ENCODE data around the gene ACAP3.
A peak's percentile ranks its signal among the peaks of the same experiment; 100 is the strongest.
"Not testable (repeated sequence)": the region's sequence is repeated elsewhere in the genome, so short reads cannot be mapped to it uniquely, and the experiment has no call there.

The ACAP3 gene

DNA sequence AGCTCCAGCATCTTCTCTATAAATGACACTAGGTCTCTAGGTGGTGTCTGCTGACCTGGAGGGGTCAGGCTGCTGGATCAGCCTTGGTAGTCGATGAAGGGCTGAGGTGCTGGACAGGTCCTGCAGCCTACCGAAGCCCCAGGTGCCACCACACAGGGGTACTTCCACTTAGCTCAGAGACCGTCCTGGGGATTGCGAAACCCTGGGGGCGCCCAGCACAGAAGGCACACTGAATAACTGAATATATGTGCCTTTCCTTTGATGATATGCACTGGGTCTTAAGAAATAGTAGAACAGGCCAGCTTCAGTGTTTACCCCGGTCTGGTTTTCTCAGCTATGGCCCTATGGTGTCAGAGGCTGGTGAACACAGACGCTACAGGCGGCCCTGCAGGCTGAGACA is 45.0 kb downstream of the ACAP3 start:
- no peak for DNase-seq (ENCODE audit: low read depth)

GRCh38 chr1:1262071-1262470 is 45.7 kb downstream of the ACAP3 start:
- no peak for DNase-seq (ENCODE audit: low read depth)

DNA sequence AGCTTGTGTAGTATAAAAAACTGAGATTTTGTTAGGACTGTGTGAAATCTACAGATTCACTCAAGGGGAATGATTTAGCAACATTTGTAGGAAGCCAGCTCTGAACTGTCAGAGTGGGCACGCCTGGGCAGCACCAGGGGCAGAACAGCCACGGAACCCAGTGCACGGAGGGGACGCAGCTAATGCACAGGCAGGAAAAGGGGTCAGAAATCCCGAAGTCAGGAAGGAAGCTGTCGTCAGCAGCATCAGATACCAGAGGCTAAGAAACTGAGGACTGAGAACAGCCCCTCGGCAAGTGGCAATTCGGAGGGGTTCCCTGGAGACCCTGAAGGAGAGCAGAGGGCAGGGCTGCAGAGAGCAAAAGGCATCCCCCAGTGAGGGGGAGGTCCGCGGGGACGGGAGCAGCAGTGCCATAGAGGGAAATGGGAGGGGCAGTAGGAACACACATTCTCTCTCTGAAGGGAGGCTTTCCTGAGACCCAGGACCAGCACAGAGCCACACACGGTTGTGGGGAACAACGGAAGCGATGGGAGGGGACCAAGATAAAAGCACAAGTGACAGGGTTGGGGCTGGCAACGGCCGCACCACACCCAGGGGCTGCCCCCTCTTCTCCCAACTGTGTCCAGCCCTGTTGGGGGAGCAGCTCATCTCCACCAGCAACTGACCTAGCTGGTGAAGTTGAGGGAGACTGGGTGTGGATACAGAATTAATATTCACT is 46.7 kb downstream of the ACAP3 start:
- DNase-seq (ENCODE audit: low read depth) = no peak

GRCh38 chr1:1259951-1260600 is 47.7 kb downstream of the ACAP3 start:
- no peak for DNase-seq (ENCODE audit: low read depth)

GRCh38 chr1:1259540-1259939 is 48.2 kb downstream of the ACAP3 start:
- no peak for DNase-seq (ENCODE audit: low read depth)

DNA sequence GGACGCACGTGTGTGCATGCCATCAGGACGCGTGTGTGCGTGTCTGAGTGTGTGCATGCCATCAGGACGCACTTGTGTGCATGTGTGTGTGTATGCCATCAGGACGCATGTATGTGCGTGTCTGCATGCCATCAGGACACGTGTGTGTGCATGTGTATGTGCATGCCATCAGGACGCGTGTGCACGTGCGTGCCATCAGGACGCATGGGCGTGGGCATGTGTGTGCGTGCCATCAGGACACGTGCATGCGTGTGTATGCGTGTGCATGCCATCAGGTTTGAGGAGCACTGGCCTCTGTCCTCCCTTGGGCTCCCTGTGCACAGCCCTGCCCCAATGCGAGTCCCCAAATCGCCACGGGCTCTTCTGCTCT is 48.6 kb downstream of the ACAP3 start:
- no peak for DNase-seq (ENCODE audit: low read depth)

- DNase-seq (ENCODE audit: low read depth) = no peak
Observed at GRCh38 chr1:1256956-1257871, 50.5 kb downstream of the ACAP3 start.

DNA sequence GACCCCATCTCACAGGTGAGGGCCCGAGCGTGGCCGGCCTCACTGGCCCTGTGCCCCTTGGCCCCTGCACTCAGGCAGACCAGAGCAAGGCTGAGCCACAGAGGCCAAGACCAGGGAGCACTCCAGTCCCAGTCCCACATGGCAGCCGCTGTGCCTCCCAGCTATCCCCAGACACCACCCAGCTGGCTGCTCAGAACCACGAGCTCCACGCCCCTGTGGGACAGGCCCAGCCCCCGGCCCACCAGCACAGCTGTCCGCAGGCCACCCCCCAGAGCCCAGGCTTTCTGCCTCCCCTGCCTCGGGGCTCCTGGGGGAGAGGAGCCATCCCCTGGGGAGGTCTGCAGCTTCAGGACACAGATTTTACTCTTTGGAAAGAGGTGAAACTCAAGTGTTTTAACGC is 52.1 kb downstream of the ACAP3 start:
- DNase-seq (ENCODE audit: low read depth) = no peak

- no peak for DNase-seq (ENCODE audit: low read depth)
Observed at GRCh38 chr1:1255078-1255477, 52.7 kb downstream of the ACAP3 start.

GRCh38 chr1:1254667-1254998 is 53.1 kb downstream of the ACAP3 start:
- no peak for DNase-seq (ENCODE audit: low read depth)

DNA sequence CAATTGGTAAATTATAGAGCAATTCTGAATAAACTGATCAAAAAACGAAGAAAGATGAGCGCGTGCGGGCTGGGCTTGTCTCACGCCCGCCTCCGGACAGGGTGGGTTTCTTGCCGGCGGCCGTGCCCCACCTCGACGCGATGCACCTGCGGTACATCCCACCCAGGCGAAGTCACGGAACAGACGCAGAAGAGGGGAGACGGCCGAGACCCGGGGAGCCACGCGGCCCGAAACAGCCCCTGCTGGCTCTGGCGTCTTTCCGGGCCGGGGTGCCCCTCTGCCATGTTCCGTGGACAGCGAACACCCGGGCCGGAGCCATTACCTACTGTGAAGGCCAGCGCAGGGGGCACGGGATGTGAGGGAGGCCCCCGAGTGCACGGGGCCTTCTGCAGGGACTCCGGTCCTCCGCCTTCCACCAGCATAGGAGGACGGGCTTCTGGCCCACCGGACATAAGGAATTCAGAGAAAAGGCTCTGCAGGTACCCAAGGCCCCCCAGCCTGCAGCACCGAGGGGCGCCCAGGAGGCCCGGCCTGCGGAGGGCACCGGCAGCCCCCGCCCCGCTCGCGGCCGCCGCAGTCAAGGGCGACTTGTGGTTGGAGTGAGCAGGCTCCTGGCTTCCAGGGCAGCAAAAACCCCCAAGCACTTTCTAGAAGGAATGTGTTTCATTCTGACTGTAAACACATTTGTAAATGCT is 53.6 kb downstream of the ACAP3 start:
- no peak for DNase-seq (ENCODE audit: low read depth)

DNA sequence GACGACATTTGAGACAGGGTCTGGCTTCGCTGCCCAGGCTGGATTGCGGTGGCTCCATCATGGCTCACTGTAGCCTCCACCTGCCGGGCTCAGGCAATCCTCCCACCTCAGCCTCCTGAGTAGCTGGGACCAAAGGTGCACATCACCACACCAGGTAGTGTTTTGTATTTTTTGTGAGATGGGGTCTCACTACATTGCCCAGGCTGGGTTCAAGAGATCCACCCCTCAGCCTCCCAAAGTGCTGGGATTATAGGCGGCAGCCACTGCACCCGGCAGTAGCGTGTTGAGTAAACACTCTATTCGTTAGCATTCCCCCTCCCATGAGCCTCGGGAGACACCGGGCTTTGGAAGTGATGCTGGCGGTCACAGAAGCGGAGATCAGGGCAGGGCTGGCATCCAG is 54.4 kb downstream of the ACAP3 start:
- no peak for DNase-seq (ENCODE audit: low read depth)

GRCh38 chr1:1250786-1251284 is 56.9 kb downstream of the ACAP3 start:
- peak; percentile 31 for DNase-seq (ENCODE audit: low read depth)

DNA sequence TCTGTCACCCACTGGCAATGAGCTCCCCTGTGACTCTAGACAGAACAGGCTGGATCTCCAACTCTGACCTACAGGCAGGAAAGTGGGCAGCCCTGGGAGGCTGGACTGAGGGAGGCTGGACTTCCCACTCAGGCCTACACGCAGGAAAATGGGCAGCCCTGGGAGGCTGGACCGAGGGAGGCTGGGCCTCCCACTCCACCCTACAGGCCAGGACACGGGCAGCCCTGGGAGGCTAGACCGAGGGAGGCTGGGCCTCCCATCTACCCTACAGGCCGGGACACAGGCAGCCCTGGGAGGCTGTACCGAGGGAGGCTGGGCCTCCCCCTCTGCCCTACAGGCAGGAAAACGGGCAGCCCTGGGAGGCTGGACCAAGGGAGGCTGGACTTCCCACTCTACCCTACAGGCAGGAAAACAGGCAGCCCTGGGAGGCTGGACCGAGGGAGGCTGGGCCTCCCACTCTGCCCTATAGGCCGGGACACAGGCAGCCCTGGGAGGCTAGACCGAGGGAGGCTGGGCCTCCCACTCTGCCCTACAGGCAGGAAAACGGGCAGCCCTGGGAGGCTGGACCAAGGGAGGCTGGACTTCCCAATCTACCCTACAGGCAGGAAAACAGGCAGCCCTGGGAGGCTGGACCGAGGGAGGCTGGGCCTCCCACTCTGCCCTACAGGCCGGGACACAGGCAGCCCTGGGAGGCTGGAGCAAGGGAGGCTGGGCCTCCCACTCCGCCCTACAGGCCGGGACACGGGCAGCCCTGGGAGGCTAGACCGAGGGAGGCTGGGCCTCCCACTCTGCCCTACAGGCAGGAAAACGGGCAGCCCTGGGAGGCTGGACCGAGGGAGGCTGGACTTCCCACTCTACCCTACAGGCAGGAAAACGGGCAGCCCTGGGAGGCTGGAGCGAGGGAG is 59.5 kb downstream of the ACAP3 start:
- not testable (repeated sequence) for DNase-seq (ENCODE audit: low read depth)

DNA sequence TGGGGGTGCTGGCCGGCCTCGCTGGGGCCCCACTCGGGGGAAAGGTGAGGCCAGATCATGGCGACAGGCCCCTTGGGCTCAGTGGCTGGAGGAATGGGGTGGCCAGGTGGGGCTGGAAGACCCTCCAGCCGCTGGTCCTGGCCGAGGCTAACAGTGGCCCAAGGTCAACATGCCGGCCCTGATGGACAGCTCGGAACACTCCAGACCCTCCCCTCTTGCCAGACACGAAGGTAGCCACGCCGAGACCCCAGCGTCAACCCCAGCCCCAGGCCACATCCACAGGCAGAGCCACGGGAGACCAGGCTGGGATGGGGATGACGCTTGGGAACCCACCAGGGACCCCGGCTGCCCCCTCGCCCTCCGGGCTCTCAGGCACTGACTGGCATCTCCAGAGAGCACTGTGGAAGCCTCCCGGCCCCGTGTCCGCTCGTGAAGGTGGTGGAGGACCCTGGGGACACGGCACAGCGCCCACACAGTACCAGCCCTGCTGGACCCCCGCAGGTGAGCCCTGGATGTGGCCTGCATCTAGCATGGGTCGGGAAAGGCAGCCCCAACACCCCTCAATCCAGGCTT is 60.3 kb downstream of the ACAP3 start:
- no peak for DNase-seq (ENCODE audit: low read depth)

- DNase-seq (ENCODE audit: low read depth) = no peak
Observed at GRCh38 chr1:1246577-1247340, 61.0 kb downstream of the ACAP3 start, which contains the start of gene C1QTNF12. C1QTNF12 (minus strand) TSS chr1:1246722; CDS start chr1:1246690, 32 bp downstream.

DNA sequence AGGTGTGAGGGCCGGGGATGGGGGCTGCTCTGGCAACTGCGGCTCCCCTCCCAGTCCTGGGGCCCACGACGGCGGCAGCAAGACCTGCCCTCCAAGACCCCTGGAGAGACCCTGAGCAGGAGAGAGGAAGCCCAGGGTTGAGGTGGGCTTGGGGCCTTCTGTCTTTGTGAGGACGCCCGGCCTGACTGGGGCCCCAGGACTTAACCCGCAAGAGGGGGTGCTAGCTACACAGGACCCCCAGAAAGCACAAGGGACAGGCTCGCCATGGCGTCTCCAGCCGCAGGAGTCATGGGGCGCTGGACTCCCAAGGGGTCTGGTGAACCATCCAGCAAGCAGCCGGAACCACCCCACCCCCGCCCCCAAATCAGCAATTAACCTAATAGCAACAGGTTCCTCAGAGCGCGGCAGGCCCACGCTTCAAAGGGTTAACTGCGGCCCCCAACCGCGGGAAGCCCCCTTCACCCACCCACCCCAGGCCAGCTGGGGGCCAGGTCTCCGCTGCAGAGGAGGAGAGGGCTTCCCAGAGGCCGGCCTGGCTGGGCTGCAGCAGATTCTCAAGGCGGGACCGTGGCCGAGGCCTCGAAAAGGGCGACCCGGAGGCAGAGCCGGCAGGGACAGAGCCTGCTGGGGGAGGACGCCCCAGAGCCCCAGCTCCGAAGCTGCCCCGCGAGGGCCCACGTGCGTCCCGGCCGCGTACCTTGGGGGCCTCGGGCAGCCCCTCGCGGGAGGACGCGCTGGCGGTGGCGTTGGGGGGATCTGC is 61.7 kb downstream of the ACAP3 start:
- DNase-seq (ENCODE audit: low read depth) = no peak

DNA sequence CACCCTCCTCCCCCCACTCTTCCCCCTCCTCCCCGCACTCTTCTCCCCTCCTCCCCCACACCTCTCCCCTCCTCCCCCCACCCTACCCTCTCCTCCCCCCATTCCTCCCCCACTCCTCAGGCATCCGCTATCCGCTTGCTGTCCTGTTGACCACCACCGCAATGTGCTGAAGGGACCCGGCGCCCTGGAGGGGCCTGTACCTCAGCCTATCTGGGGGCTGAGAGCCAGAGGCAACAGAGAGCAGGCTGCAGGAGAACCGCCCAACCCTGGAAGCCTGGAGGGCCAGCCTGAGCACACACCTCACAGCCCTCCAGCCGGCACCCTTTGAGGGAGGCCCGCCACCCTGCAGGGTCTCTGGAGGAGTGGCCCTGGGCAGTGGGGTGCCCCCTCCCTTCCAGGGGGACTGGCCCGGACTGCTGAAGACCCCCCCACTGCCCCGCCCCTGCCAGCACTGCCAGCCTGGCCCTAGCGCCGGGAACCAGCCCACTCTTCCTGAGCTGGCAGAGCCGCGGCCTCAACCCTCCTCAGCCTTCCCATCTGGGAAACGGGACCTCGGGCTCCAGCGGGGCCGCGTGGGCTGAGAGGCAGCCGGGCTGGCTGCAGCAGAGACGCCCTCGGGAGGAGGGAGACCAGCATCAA is 62.4 kb downstream of the ACAP3 start:
- DNase-seq (ENCODE audit: low read depth) = no peak
